CD4-positive, alpha-beta T cell treated with Interleukin-4 for 4 hours (primary cell): Measurements from ENCODE around the gene MEAK7.

ENCODE experiments used
- DNase-seq: peaks from one replicate; pipeline ENCODE4 v3.0.0-alpha.2; 2020

Gene MEAK7

DNA sequence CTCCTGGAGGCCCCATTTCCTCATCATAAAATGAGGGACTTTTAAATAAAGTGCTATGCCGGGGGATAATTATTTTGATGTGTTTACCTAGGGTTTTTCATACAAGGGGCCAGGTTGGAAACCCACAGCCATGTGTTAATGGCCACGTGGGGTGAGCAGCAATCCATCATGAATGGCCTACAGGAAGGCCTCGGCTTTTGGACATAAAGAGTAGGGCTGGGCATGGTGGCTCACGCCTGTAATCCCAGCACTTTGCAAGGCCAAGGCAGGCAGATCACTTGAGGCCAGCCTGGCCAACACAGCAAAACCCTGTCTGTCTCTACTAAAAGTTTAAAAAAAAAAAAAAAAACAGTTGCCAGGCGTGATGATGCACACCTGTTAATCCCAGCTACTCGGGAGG is 40.3 kb downstream of the MEAK7 start:
- DNase-seq = no peak

DNA sequence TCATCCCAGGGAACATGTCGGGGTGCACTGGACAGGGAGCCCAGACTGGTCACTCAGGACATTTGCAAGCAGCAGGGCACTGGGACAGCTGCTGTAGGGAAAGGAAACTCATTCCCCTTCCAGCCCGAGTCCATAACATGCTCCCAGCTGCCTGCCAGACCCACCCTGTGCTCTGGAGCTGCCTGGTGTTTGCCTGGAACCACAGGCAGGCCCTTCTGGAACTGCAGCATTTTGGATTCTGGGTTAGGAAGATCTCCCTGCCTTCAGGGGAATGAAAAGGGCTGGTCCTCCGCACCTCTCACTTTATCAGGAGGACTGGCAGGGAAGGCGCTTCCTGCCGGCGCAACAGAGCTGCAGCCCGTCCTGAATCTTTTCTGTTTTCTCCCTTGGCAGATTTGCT is 41.2 kb downstream of the MEAK7 start:
- DNase-seq = no peak

DNA sequence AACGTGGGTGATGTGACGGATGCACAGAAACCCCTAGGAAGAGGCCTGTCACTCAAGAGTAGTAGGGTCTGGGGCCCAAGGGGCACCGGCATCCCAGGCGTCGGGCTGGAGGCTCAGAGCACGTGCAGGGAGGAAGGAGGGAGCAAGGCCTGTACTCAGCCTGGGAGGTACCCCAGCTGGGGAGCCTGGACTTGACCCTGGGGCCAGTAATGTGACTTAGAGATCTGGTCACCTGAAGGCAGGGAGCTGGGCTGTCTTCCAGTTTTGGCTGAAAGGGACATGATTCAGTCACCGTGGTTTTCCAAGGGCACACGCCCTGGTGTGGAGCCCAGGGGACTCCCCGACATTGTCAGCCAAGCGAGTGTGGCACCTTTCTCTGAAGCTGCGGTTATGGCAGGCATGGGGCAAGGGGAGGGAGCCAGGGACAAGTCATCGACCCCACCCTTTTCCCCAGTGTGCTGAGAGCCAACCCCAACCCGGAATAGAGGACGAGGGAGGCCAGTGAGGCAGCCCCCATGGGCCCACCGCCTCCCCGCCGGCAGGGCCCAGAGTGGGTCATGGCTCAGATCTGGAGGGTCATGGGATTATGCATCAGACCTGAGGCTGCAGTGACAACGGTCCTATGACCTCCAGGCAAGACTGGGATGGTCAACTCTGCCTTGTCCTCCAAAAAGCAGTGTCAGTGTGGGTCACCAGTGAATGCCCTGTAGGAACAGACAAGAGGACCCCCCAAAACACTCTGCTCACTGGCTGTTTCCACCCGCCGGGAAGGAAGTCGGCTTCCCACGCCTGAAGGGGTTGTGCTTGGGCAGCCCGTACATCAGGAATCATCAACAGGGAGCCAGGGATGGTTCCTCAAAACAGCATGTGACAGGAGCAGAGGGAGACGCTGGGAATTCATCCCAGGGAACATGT is 41.9 kb downstream of the MEAK7 start:
- DNase-seq = no peak

DNA sequence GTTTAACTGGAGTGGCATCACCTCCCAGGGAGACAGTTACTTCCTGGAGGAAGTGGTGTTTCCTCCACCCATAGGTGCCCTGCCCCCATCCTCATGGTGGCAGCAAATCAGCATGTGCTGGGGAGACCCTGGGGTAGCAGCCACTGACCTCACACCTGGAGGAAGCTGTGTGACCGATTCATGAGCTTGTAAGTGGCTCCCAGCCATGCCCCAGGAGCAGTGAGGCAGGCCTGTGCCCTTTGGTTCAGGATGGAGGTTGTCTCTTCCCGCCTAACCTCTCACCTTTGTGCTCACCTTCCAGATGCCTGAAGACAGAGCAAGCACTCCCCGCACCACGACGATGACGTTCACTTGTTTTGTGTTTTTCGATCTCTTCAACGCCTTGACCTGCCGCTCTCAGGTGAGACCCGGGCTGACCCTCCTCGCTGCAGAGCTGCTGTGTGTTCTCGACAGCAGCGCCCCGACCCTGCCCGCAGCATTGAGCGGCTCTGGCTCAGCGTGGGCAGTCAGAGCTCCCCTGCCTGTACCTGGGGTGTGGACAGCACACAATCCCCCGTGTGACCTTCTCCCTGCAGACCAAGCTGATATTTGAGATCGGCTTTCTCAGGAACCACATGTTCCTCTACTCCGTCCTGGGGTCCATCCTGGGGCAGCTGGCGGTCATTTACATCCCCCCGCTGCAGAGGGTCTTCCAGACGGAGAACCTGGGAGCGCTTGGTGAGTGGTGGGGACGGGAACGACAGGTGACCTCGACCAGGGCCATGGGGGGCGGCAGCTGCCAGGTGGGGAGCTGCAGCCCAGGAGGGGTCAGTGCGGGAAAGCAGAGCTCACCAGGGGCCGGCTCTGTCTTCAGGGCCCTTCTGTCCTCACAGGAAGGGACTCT is 42.8 kb downstream of the MEAK7 start:
- no peak for DNase-seq

DNA sequence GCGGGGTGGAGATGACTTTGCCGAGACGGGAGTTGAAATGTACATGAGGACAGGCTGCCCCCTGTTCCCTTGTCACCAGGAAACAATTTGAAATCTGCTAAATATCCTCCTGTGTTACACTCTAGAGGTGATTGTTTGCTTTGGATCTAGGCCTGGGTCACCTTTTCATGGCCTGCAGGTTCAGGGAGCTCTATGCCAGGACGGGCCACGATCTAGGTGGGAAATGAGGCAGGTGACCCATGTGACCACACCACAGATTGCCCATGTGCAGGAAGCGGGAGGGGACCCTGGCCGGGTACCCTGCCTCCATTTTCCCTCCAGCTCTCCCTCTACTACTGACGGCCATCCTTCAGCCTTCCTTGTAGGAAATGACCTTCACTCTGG is 43.4 kb downstream of the MEAK7 start:
- DNase-seq = no peak

DNA sequence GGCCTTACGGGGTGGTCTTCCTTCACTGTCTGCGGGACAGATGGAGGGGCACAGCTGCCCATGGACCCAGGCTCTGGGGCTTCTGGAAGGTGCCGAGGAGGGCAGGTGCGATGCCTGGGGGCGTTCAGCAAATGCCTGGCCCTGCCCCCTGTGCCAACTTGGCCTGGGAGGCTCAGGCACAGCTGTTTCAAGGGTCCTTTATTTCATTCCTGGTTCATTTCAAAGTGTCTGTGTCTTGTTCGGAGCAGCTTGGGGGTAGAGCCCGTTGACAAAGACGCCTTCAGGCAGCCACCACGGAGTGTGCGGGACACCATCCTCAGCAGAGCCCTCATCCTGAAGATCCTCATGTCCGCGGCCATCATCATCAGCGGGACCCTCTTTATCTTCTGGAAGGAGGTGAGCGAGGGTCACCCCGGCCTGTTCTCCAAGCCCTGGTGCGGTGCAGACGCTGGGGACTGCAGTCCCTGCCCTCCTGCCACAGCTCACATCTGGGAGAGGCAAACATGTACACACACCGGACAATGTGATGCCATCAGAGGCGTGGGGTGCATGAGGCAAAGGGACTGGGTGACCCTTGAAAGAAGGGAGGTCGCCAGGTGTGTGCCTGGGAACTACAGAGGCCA is 43.9 kb downstream of the MEAK7 start:
- DNase-seq = no peak

DNA sequence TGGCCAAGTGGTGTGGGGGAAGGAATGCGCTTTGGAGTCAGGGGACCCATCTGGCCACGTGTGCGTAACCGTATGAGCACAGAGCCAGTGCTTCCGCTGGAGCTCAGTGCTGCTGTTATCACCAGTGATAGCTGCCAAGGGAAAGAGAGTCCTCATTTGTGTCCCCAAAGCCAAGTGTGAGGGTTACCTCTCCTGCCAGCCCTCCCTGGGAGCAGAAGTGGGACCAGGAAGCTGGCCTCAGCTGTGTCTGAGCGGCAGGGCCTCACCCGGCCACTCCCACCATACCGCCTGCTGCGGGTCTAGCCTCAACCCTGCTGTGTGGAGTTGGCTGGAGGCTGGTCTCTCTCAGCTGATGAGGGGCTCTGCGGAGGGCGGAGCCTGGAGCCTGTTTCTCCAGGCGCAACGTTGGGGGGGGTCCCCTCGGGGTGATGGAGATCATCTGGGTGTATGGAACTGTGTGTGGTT is 44.5 kb downstream of the MEAK7 start:
- DNase-seq = no peak

DNA sequence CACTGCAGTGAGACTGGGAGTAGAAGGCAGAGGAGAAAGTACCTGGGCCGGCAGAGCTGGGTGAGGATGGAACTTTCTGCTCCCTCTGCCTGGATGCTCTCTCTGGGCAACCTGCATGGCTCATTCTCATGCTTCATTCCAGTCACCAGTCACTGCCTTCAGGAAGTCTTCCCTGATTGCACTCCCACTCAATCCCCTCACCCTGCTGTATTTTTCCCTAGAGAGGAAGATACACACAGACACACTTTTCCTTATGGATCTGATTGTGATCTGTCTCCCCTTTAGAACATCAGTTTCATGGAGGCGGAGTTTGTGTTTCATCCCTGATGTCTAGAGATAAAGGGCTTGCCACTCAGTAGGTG is 44.9 kb downstream of the MEAK7 start:
- DNase-seq = no peak

DNA sequence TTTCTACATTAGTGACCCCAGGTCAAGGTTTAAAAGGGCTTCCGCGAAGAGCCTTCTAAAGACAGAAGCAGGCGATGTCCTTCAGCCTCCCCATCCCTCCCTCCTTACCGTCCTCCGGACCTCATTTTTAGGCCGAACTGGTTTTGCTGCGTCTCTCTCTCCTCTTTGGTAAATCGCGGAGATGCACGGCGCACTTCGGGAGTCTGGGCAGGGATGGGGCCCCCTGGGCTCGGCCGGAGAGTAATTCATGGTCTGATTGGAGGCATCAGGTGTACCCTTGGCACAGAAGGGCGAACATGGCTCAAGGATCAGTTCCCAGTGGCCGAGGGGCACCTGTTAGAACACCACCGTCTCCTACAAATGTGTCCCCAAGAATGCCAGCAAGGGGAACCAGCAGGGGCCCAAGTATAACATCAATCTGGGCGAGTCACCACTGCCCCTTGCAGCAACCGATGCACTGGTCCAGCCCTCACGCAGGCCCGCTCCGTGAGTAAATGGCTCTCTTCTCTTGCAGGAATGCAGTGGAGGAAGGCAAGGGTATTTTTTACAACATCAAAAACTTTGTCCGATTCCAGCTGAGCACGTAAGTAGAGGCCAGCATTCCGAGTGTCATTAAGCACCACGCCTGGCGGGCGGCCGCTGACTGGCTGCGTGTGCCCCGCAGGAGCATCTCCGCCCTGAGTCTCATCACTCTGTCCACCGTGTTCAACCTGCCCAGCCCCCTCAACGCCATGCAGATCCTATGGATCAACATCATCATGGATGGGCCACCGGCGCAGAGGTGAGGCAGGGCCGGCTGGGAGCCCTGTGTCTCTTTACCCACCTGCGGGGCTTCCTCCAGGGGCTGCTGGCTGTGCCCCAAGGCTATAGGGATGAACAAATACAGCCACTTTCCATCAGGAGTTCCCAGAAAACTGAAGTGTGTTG is 45.6 kb downstream of the MEAK7 start:
- DNase-seq = no peak

DNA sequence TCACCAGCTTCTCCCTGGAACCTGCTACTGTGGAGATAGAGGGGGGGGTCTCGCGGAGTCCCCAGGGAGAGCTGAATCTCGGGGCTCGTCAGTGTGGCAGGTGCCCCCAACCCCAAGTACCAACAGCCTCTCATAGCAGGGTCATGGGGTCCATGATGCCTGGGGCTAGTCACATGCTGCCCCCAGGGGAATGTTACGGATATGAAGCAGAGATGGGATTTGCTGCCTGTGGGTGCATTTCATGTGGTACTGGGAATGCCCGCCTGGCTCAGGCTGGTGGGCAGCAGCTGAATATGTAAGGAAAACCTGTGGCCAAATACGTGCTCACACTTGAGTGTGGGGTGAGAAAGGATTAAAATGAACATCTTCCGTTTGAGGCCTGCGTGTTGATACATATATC is 49.4 kb downstream of the MEAK7 start:
- DNase-seq = no peak
